ENCODE results near the gene LAMA2.

Gene LAMA2

DNA sequence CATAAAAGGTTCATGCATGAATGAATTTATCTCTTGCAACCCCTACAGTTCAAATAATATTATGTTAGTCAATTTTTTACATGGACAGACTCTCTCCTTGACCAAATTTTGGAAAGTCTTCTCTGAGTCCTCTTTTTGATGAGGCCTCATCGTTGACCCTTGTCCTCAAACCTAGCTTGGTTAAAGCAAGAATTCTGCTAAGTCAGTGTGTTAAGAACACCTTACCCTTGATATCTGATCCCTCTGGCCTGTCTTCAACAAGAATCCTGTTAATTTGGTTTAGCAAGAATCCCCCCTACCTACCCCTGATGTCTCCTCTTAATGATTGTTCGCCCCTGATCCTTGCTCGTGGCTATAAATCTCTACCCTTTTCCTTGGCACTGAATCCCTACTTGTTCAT is 301.4 kb downstream of the LAMA2 start:
- no peak for DNase-seq

DNA sequence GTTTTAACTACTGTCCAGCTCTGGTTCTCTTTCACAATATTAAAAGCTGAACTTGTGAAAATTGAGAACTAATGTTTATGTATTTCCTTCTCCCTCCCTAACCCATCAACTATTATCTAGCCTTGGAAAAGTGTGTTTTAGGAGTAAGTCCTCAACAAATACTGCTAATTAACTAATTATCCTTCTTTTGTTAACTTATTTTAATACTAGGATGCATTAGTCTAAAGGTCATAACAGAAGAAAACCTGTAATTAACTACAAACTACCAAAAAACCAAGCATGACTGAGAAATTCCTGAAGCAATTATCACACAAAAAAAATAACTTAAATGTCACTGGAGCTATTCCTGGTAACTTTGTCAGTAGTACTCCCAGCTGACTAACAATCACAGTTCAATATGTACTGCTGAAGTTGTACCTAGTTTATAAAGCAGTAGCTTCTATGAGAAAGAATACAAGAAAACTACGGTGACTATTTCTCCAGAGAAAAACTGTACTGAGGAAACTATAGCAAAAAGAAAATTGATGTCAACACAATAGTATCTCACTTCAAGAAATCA is 301.9 kb downstream of the LAMA2 start:
- DNase-seq = no peak

DNA sequence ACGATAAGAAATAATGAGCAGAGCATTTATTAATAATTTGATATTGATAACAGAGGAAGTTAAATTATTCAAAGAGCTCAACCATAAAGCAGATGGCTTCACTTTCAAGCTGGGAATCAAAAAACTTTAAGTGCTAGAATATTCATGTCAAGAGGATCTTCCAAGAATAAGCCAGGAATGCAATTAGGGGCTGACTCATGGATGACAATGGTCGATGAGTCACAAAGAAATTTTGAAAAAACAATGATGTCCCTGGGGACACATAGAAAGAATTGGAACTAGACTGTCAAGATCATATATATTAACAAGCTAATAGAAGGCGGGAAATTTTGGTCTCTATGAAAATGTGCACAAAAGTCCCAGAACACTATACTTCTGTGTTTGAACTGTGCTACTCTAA is 304.1 kb downstream of the LAMA2 start:
- DNase-seq = no peak

DNA sequence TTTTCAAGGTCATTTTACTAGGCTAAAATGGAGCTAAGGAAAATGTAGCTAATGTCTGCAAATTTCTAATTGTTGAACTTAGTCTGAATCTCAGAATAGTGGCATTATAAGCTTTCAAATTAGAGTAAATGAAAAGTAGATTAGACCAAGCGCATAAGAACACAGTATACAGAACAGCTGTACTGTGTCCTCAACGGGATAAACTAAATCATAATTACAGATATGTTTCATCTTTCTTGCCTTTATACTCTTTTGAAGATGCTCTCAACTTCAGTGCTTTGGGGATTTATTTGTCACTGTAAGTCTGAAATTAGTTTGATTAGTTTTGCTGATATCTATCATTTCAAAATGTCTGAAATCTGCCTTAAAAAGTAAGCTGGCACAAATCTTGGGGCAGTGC is 305.4 kb downstream of the LAMA2 start:
- DNase-seq = no peak

DNA sequence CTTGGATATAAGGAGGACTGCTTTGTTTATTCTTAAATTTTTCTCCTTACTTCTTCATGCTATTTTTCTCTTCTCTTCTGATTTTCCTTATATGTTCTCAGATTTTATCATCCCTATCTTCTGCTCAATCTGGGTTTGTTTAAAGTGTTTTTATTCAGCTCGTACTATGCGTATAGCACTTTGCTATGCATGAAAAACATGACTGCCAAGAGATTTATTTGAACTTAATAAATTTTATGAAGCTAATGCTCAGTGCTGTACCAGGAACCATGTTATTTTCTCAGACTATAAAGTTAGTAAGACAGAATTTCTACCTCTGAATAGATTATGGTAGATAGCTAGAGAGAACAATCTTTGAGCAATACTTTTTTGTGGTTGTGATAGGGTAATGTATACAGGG is 305.9 kb downstream of the LAMA2 start:
- DNase-seq = no peak

DNA sequence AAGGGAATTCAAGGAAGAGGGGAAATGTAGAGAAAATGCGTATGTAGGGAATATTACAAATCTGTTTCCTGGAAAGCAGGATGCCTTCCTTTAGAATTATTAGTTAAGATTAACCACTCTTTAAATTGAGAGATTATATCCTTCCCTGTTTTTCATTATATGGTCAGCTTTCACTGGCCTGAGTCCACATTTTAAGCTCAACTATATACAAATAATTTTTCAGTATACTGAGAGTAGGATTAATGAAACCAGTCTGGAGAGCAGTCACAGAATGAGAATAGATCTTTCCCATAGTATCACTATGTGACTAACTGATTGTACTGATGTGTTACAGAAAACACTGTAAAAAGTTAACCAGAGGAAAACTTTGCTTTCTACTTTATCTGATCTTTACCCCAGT is 306.3 kb downstream of the LAMA2 start:
- DNase-seq = no peak

DNA sequence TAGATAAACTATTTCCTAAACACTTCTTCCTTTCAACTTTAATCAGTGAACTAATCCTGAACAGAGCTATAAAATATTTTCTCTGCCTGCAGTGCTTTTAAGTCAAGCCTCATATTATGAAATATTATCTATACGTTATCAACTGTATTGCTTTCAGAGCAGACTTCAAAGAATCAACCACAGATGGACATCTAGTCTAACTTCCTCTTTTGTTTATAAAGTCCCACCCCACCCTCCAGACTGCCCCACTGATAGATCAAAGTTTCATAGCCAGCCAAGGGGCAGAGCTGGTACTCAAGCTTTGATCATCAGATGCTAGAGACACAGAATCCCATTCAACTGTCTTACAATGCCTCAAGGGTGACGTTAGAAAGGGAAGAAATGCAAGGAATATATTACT is 308.3 kb downstream of the LAMA2 start:
- DNase-seq = no peak

DNA sequence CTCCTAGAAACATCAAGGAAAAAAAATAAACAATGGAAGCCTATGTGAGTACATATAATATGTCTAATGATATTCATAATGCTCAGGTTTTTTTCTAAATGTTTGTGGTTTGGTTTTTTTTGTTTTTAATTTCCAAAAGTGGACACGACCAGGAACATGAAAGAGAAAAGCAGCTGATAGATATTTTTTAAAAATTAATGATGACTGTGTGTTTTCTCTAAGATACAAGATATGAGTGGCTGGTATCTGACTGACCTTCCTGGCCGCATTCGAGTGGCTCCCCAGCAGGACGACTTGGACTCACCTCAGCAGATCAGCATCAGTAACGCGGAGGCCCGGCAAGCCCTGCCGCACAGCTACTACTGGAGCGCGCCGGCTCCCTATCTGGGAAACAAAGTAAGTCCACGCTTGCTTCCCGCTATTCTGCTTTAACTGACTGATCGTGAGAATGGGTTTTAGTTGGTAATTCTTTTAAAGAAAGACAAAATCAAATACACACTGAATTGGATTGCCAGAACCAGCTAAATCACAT is 309.6 kb downstream of the LAMA2 start:
- no peak for DNase-seq

DNA sequence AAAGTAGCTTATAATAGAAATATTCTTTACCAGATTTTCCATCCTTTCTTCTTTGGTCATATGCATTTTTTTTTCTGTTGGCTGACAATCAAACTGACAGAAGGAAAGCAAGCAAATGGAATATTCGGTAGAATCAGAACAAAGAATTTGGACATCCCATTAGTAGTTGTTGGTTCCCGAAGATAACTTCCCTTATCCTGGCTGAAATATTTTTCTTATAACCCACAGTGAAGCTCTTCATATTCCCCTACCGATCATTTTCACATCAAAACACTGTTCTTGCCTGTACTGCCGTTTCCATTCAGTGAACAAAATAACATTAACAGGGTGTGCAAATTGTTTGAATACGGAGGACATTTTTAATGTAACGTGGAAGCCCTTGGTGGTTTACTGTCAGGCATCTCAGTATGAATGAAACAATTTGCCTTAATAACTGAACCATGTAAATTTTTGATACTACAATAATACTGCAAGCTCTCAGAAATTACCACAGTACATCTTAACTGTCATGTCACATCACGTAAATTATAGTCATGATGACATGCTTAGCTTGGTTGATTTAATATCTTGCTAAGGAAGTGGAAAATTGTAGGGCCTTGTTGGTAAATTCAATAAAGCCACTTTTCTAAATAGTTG is 311.5 kb downstream of the LAMA2 start:
- no peak for DNase-seq

DNA sequence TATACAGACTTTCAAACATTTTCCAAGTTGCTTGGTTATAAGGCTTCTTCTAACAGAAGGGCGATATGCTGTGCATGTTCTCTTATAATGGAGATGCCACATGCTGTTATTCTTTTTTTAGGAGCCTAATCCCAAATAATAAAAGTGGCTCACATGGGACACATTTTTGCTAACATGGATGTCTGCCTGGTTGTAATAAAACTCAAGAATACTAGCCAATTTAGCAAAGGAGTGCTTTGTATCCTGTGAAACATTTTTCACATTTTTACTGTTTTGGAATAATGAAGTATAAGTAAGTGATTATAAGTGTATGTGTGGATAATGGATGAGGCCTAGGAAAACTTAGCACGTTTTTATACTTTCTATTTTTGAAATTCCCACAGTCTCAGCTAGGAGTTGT is 312.2 kb downstream of the LAMA2 start:
- DNase-seq = no peak

DNA sequence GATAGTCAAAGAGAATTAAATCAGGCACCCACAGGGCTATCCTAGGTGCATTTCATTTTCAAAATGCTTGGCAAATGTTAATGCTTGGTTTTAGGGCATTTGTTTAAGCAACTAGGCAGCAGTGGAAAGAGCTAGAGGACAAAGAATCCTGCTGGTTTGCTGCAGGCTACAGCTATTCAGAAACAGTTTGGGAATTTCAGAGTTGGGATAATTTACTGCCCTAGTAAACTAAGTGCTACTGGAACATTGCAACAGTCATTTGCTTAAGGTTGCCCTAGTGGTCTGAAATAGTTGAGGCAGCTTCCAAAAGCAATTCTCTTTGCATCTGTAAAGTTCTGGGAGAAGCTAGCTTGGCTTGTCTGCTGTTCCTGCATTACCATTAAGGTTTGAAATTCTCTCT is 312.7 kb downstream of the LAMA2 start:
- no peak for DNase-seq

DNA sequence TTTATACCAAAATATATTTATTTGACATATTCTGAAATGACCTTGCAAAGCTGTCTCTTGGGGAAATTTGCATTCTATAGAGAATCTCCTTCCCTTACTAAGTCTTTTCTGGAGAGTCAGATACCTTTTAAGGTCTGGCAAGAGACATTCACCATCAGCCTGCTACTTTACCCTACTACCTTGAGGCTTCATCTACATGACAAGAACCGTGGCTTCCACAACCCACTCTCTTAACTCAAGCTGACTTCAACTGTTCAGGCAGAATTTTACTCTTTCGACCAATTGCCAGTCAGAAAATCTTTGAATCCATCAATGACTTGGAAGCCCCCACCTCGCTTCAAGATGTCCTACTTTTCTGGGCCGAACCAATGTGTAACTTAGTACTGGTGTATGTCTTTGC is 314.2 kb downstream of the LAMA2 start:
- no peak for DNase-seq

DNA sequence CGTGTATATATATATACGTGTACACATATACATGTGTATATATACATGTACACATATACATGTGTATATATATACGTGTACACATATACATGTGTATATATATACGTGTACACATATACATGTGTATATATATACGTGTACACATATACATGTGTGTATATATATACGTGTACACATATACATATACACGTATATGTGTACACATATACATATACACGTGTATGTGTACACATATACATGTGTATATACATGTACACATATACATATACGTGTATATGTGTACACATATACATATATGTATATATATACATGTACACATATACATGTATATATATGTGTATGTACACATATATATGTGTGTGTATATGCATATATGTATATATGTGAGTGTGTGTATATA is 317.2 kb downstream of the LAMA2 start:
- no peak for DNase-seq

DNA sequence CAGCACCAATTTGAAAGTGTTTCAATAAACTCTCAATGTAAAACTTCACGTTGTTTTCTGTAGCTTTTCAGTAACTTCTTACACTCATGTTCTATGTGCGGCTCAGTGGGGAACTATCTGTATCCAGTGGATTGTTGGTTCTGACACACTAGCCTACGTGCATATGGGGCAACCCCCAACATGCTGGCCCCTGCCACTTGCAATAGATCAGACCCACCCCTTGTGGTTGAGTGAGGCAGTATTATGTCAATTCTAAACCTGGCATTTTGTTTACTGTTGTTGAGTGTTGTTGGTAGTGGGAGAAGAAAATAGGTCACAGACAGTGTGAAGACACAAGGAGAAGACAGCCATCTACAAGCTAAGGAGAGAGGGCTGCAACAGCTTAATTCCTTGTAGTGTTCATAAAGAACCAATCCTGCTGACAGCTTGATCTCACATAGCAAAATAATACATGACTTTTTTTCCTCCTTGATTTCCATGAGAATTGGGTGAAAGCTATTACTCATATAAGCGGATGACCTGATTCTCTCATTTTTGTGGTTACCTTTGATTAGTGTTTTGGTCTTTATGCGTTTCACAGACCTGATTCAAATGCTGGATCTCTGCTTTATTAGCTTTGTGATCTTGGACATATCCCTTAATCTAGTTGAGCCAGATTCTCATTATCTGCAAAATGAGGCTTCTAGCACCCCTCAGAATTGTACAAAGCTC is 320.4 kb downstream of the LAMA2 start:
- DNase-seq = no peak

DNA sequence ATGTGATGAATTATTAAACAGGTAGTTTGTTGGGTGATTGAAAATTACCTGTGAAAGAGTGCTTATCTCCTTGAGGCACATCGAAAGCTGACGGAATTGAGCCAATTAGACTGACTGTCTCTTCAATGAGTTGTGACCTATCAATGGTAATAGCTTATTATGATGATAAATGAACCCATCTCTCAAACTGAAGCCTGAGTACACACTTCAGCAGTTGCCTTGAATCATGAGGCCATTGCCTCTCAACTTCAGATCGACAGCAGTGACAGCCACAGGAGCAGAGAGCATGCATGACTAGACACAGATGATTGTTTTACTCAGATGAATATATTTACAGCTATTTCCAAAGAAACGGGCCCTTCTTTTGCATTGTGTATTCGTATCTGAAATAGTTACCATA is 323.9 kb downstream of the LAMA2 start:
- no peak for DNase-seq

DNA sequence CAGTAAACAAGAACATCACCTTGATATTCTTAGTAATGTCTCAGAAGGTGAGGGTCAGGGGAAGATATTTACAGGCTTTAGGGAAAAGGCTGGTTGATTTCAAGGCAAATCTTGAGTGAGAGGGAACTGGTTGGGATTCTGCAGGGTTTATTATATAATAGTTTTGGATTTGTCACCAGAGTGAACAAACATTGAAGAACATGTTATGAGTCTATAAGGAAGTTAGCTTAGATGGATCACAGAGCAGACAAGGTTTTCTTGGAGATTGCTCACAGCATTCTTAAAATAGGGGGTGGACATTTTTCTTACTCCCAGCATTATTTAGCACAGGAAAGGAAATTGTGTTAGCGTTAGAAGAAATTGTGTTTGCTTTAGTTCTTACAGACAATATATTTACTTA is 324.9 kb downstream of the LAMA2 start:
- no peak for DNase-seq

DNA sequence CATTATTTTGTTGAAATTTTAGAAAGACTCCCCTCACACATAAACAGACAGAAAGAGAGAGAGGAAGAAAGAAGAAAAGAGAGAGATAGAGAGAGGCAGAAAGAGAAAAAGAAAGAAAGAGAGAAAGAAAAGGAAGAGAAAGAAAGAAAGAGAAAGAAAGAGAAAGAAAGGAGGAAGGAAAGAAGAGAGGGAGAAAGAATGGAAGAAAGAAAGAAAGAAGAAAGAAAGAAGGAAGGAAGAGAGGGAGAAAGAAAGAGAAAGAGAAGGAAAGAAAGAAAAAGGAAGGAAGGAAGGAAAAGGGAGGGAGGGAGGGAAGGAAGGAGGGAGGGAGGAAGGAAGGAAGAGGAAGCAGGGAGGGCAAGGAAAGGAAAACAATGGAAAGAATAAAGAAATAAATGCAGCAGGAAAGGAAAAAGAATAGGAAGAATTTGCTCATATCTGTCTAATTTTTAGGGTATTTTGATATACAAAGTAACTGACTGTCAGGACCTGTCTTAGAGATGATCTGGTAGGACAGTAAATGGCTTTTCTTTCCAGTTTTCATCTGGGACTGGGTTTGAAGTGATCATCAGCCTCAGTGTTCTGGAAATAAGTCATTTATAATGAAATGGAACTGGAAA is 325.6 kb downstream of the LAMA2 start:
- no peak for DNase-seq

DNA sequence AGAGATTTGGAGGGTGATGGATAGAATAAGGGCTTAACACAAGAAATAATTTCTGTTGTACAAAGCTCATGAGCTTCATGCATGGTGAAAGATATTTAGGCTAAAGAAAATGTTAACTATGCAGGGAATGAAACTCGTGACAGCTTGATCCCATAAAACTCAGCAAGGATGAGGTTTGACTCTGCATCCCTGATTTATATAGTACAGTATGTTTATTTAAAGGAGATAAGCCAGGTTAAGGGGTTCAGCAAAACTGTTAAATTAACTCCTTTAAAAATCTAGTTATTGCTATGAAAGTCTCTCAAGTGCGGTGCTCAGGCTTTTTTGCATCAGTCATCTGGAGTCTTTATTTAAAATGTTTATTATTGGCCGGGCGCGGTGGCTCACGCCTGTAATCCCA is 326.4 kb downstream of the LAMA2 start:
- no peak for DNase-seq

DNA sequence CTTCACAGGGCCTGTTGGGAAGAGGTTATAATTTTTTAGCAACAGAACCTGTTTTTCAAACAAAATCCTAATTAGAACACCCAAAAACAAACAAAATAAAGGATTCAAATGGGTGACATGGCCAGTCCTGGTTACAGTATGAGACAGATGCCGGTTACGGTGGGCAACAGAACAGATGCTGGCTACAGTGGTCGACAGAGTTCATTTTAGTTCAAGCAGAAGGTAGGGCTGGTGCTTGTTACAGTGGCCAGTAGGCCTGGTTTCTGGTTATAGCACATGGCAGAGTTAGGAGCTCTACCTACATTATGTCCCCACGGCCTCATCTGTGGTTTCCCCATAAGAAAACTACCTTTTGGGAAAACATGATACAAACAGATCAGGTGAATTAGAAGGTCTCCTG is 327.7 kb downstream of the LAMA2 start:
- DNase-seq = no peak

DNA sequence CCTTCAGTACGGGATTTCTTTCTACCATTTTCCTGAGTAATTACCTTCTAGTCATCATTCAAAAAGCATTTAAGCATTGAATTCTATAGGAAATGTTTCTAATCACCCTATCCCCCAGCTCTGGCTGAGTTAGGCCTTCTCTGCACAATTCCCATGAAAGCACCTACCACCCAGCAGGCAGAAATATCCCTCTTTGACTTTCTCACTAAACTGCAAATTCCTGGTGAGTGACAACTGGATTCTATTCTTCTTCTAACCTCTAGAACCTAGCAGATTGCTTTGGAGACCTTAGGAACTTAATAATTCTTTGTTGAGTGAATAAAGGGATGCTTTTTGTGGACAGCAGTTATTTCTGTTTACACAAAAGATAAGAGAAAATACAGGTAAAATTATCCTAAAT is 328.7 kb downstream of the LAMA2 start:
- DNase-seq = no peak

DNA sequence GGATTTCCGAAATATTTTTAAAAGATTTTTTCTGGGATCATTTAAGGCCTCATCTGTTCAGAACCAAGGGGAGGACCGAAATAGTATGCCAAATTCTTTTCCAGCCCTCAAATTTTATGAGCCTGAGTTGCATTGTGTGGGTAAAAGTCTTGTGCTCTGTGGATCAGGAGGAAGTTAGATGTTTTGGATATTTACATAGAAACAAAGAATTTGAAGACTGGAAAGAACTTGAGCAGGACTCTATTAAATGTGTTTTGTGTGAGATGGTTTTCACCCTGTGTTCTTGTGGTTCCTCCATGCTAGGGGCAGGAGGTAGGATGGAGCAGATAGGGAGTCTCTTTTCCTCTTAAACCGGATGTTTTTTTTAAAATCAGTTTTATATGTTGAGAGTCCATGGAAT is 329.1 kb downstream of the LAMA2 start:
- DNase-seq = no peak

DNA sequence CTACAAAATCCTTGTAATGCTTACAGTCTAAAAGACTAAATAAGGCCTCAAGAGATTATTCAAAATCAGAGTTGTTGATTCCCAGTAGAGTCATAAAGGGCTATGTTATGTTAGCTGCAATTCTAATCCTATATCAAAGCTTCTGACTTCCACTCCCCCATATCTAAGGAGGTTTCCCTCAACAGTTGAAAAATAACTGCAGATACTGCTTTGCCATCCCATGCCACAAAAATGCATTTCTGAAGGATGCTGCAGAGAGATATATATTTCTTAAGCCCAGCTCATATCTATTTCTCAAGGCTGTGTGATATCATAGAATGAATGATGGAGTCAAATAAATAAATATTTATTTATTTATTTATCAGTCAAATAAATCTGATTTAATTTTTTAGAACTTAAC is 332.3 kb downstream of the LAMA2 start:
- no peak for DNase-seq

DNA sequence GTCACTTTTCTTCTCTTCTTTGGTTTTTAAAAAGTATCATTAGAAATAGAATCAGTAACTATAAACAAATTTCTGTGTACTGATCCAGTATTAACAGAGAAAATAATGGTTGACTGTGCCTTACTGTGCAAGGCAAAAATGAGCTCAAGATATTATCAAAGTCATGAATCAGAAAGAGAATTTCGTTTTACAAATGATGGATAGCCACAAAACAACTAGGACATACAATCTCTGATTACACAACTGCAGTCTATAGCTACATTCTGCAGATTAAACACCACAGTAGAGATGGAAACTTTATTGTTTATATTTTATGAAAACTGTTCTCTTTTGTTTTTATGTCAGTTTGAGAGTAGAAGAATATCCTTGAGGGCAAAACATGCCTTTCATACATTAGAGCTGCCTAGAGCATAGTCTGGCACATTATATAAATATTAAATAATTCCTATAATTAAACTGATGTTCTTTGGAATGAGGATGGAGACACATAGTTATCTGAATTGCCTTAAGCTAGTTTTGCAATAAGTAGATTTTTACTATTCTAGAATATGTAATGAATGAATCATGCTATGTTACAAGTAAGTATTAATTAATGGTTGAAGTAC is 333.1 kb downstream of the LAMA2 start:
- DNase-seq = no peak

DNA sequence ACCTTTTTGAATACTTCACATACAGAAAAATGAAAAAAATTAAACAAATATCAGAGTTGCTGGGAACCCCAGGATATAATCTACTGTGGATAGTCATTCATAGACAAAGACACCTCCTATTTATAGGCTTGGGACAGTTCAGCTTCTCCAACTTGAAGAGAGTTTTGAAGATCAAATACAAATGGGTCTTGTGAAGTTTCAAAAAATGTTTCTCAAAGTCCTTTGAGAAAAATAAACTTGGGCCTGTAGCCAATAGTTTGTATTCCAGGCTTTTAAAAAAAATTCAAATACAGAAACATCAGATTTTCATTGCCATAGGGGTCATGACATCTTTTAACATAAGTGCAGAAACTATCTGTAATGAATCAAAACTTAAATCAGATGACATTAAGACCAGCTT is 334.8 kb downstream of the LAMA2 start:
- DNase-seq = no peak

Data from CD4-positive, alpha-beta T cell treated with Interleukin-6 for 4 hours (primary cell).